Progenitor cell of endocrine pancreas (in vitro differentiated cells): Measurements from ENCODE around the gene ACACB. TPM values are rescaled to one million over a fixed set of nuclear protein-coding genes. Genes with fewer than 3 reads are reported as not detected.

ENCODE experiments used
- DNase-seq: peaks from one replicate; pipeline ENCODE4 v3.0.0; 2021; ENCODE audit warnings: low spot score; ENCODE audit not compliant: unreplicated experiment
- H3K27ac Mint-ChIP-seq: 2 replicates; pipeline ENCODE4 v1.8.0; 2021; ENCODE audit warnings: mild to moderate bottlenecking, moderate library complexity, mixed read lengths
- H3K27me3 Mint-ChIP-seq: 2 replicates; pipeline ENCODE4 v1.8.0; 2021; ENCODE audit warnings: mixed read lengths
- H3K36me3 Mint-ChIP-seq: 2 replicates; pipeline ENCODE4 v1.8.0; 2022; ENCODE audit warnings: mixed read lengths; ENCODE audit not compliant: insufficient read depth
- H3K4me1 Mint-ChIP-seq: 2 replicates; pipeline ENCODE4 v1.8.0; 2021; ENCODE audit warnings: low read depth, mixed read lengths
- H3K4me3 Mint-ChIP-seq: 2 replicates; pipeline ENCODE4 v1.8.0; 2021; ENCODE audit warnings: low read depth, mild to moderate bottlenecking, moderate library complexity, mixed read lengths
- H3K9me3 Mint-ChIP-seq: 2 replicates; pipeline ENCODE4 v1.8.0; 2021; ENCODE audit warnings: low read depth, mixed read lengths
- CTCF ChIP-seq: fragments of 200-600 bp; sonication (generic); IDR thresholded peaks from one replicate; pipeline ENCODE4 v1.5.0; 2021; ENCODE audit warnings: antibody characterized with exemption, mild to moderate bottlenecking; ENCODE audit not compliant: unreplicated experiment
- total RNA-seq: library from RNA; stranded (reverse); gene quantifications from 2 replicates; pipeline ENCODE4 v1.2.1, GENCODE V29; 2021

The ACACB gene
- total RNA-seq, 1 donor from 2014 or later = 47.3 TPM

GRCh38 chr12:109116611-109116949 is 193 bp downstream of the ACACB start:
- H3K27ac Mint-ChIP-seq = peak overlapping the region; percentile 92
- no peak for DNase-seq

GRCh38 chr12:109120095-109120494 is 3.7 kb downstream of the ACACB start:
- Mint-ChIP-seq H3K4me1 (peaks cover 20% of the 10 kb centered on the region), H3K27ac (peak overlapping the region; percentile 12), H3K4me3 (no peak overlapping the region), H3K9me3 (no peaks in the 10 kb centered on the region), H3K36me3 (peaks cover 1% of the 10 kb centered on the region), H3K27me3 (no peaks in the 10 kb centered on the region)
- no peak for TF ChIP-seq CTCF
- no peak for DNase-seq

More at GRCh38 chr12:109116611-109116949, 193 bp downstream of the ACACB start:
- H3K27me3 Mint-ChIP-seq = no peaks in the 10 kb centered on the region
- peaks cover 1% of the 10 kb centered on the region for H3K36me3 Mint-ChIP-seq
- peak overlapping the region; percentile 17 for H3K4me3 Mint-ChIP-seq
- no peak for TF ChIP-seq CTCF
- H3K9me3 Mint-ChIP-seq = no peaks in the 10 kb centered on the region
- H3K4me1 Mint-ChIP-seq = peaks cover 32% of the 10 kb centered on the region

- no peak for DNase-seq
- Mint-ChIP-seq H3K4me1 (peaks cover 17% of the 10 kb centered on the region), H3K9me3 (no peaks in the 10 kb centered on the region)
Measured at GRCh38 chr12:109120557-109120956, 4.2 kb downstream of the ACACB start.

GRCh38 chr12:109121346-109121880 is 5.0 kb downstream of the ACACB start:
- Mint-ChIP-seq H3K9me3 (no peaks in the 10 kb centered on the region), H3K4me3 (no peak overlapping the region), H3K27me3 (no peaks in the 10 kb centered on the region), H3K36me3 (peaks cover 1% of the 10 kb centered on the region), H3K4me1 (peaks cover 8% of the 10 kb centered on the region), H3K27ac (no peak overlapping the region)
- no peak for DNase-seq
- TF ChIP-seq CTCF = no peak

More at GRCh38 chr12:109120557-109120956, 4.2 kb downstream of the ACACB start:
- Mint-ChIP-seq H3K27ac (peak overlapping the region; percentile 12), H3K27me3 (no peaks in the 10 kb centered on the region), H3K36me3 (peaks cover 1% of the 10 kb centered on the region), H3K4me3 (no peak overlapping the region)
- TF ChIP-seq CTCF = no peak

- TF ChIP-seq CTCF = no peak
- Mint-ChIP-seq H3K4me3 (no peak overlapping the region), H3K27ac (no peak overlapping the region), H3K9me3 (no peaks in the 10 kb centered on the region), H3K4me1 (peaks cover 2% of the 10 kb centered on the region), H3K36me3 (no peaks in the 10 kb centered on the region), H3K27me3 (no peaks in the 10 kb centered on the region)
- no peak for DNase-seq
Measured at GRCh38 chr12:109124878-109125648, 8.7 kb downstream of the ACACB start.
